Measurements from ENCODE around the gene C11orf68.

Gene C11orf68

GRCh38 chr11:65931773-65932557 is 13.1 kb upstream of the C11orf68 start:
- Mint-ChIP-seq H3K36me3 (ENCODE audit: low read depth) (peaks cover 2% of the 10 kb centered on the region), H3K4me3 (no peak overlapping the region), H3K9me3 (no peaks in the 10 kb centered on the region), H3K27me3 (ENCODE audit: low read depth) (no peaks in the 10 kb centered on the region), H3K27ac (peak overlapping the region; percentile 75), H3K4me1 (ENCODE audit: low read depth) (peaks cover 27% of the 10 kb centered on the region)
- DNase-seq (ENCODE audit: low spot score): no peak

GRCh38 chr11:65928667-65929066 is 9.8 kb upstream of the C11orf68 start:
- Mint-ChIP-seq H3K27me3 (ENCODE audit: low read depth) (no peaks in the 10 kb centered on the region), H3K36me3 (ENCODE audit: low read depth) (peaks cover 2% of the 10 kb centered on the region), H3K9me3 (no peaks in the 10 kb centered on the region), H3K4me1 (ENCODE audit: low read depth) (peaks cover 30% of the 10 kb centered on the region), H3K4me3 (peak overlapping the region; percentile 80), H3K27ac (peak overlapping the region; percentile 95)
- DNase-seq (ENCODE audit: low spot score): no peak

- Mint-ChIP-seq H3K36me3 (ENCODE audit: low read depth) (peaks cover 8% of the 10 kb centered on the region), H3K27ac (peak overlapping the region; percentile 95), H3K4me1 (ENCODE audit: low read depth) (peaks cover 30% of the 10 kb centered on the region)
Observed at GRCh38 chr11:65927904-65928397, 9.1 kb upstream of the C11orf68 start.

GRCh38 chr11:65925397-65925796 is 6.5 kb upstream of the C11orf68 start:
- peaks cover 27% of the 10 kb centered on the region for H3K4me1 Mint-ChIP-seq (ENCODE audit: low read depth)
- peaks cover 19% of the 10 kb centered on the region for H3K36me3 Mint-ChIP-seq (ENCODE audit: low read depth)
- no peak for DNase-seq (ENCODE audit: low spot score)
- H3K27ac Mint-ChIP-seq: peak overlapping the region; percentile 50
- H3K9me3 Mint-ChIP-seq: no peaks in the 10 kb centered on the region
- no peak overlapping the region for H3K4me3 Mint-ChIP-seq
- no peaks in the 10 kb centered on the region for H3K27me3 Mint-ChIP-seq (ENCODE audit: low read depth)

More at GRCh38 chr11:65927904-65928397, 9.1 kb upstream of the C11orf68 start:
- H3K4me3 Mint-ChIP-seq: peak overlapping the region; percentile 80
- DNase-seq (ENCODE audit: low spot score): peak; percentile 64
- no peaks in the 10 kb centered on the region for H3K27me3 Mint-ChIP-seq (ENCODE audit: low read depth)
- no peaks in the 10 kb centered on the region for H3K9me3 Mint-ChIP-seq

GRCh38 chr11:65922565-65922964 is 3.7 kb upstream of the C11orf68 start:
- no peak overlapping the region for H3K27ac Mint-ChIP-seq
- no peaks in the 10 kb centered on the region for H3K9me3 Mint-ChIP-seq
- no peak overlapping the region for H3K4me3 Mint-ChIP-seq
- peaks cover 11% of the 10 kb centered on the region for H3K4me1 Mint-ChIP-seq (ENCODE audit: low read depth)
- H3K36me3 Mint-ChIP-seq (ENCODE audit: low read depth): peaks cover 20% of the 10 kb centered on the region
- H3K27me3 Mint-ChIP-seq (ENCODE audit: low read depth): no peaks in the 10 kb centered on the region
- DNase-seq (ENCODE audit: low spot score): no peak

GRCh38 chr11:65921876-65922275 is 3.0 kb upstream of the C11orf68 start:
- peak overlapping the region; percentile 24 for H3K4me3 Mint-ChIP-seq

GRCh38 chr11:65921033-65921555 is 2.2 kb upstream of the C11orf68 start:
- Mint-ChIP-seq H3K27me3 (ENCODE audit: low read depth) (no peaks in the 10 kb centered on the region), H3K9me3 (no peaks in the 10 kb centered on the region), H3K4me1 (ENCODE audit: low read depth) (peaks cover 14% of the 10 kb centered on the region), H3K36me3 (ENCODE audit: low read depth) (peaks cover 28% of the 10 kb centered on the region), H3K4me3 (peak overlapping the region; percentile 91), H3K27ac (peak overlapping the region; percentile 31)
- no peak for DNase-seq (ENCODE audit: low spot score)

More at GRCh38 chr11:65921876-65922275, 3.0 kb upstream of the C11orf68 start:
- DNase-seq (ENCODE audit: low spot score): no peak
- Mint-ChIP-seq H3K4me1 (ENCODE audit: low read depth) (peaks cover 10% of the 10 kb centered on the region), H3K27me3 (ENCODE audit: low read depth) (no peaks in the 10 kb centered on the region), H3K9me3 (no peaks in the 10 kb centered on the region), H3K36me3 (ENCODE audit: low read depth) (peaks cover 25% of the 10 kb centered on the region), H3K27ac (peak overlapping the region; percentile 36)

- Mint-ChIP-seq H3K4me3 (peak overlapping the region; percentile 91), H3K27ac (peak overlapping the region; percentile 84), H3K36me3 (ENCODE audit: low read depth) (peaks cover 28% of the 10 kb centered on the region), H3K27me3 (ENCODE audit: low read depth) (no peaks in the 10 kb centered on the region), H3K4me1 (ENCODE audit: low read depth) (peaks cover 14% of the 10 kb centered on the region), H3K9me3 (no peaks in the 10 kb centered on the region)
- no peak for DNase-seq (ENCODE audit: low spot score)
Observed at GRCh38 chr11:65920372-65920802, 1.5 kb upstream of the C11orf68 start.

GRCh38 chr11:65919573-65920371 is 910 bp upstream of the C11orf68 start:
- DNase-seq (ENCODE audit: low spot score): no peak
- H3K4me3 Mint-ChIP-seq: peak overlapping the region; percentile 91
- H3K36me3 Mint-ChIP-seq (ENCODE audit: low read depth): peaks cover 28% of the 10 kb centered on the region
- no peaks in the 10 kb centered on the region for H3K9me3 Mint-ChIP-seq
- H3K4me1 Mint-ChIP-seq (ENCODE audit: low read depth): peaks cover 14% of the 10 kb centered on the region
- no peaks in the 10 kb centered on the region for H3K27me3 Mint-ChIP-seq (ENCODE audit: low read depth)
- H3K27ac Mint-ChIP-seq: peak overlapping the region; percentile 84

- H3K27ac Mint-ChIP-seq: peak within 1 kb of the TSS; percentile 87
- H3K27me3 Mint-ChIP-seq (ENCODE audit: low read depth): no peaks in the 10 kb centered on the region
- H3K4me1 Mint-ChIP-seq (ENCODE audit: low read depth): peaks cover 14% of the 10 kb centered on the region
- peaks cover 28% of the 10 kb centered on the region for H3K36me3 Mint-ChIP-seq (ENCODE audit: low read depth)
- H3K9me3 Mint-ChIP-seq: no peaks in the 10 kb centered on the region
- DNase-seq (ENCODE audit: low spot score): peak; percentile 99
- H3K4me3 Mint-ChIP-seq: peak within 1 kb of the TSS; percentile 91
Observed at GRCh38 chr11:65919141-65919572, 295 bp upstream of the C11orf68 start, which contains the start of gene DRAP1. TSS of gene DRAP1 (plus strand) at chr11:65919426. CDS start at chr11:65919502, 76 bp downstream.

GRCh38 chr11:65917434-65918210 is 1.2 kb downstream of the C11orf68 start:
- H3K4me1 Mint-ChIP-seq (ENCODE audit: low read depth): peaks cover 11% of the 10 kb centered on the region
- no peak for DNase-seq (ENCODE audit: low spot score)
- peak overlapping the region; percentile 15 for H3K27ac Mint-ChIP-seq
- H3K4me3 Mint-ChIP-seq: peak overlapping the region; percentile 87
- peaks cover 18% of the 10 kb centered on the region for H3K36me3 Mint-ChIP-seq (ENCODE audit: low read depth)
- no peaks in the 10 kb centered on the region for H3K27me3 Mint-ChIP-seq (ENCODE audit: low read depth)
- no peaks in the 10 kb centered on the region for H3K9me3 Mint-ChIP-seq

- Mint-ChIP-seq H3K4me3 (peak overlapping the region; percentile 77), H3K36me3 (ENCODE audit: low read depth) (peaks cover 13% of the 10 kb centered on the region), H3K27me3 (ENCODE audit: low read depth) (no peaks in the 10 kb centered on the region), H3K4me1 (ENCODE audit: low read depth) (peaks cover 11% of the 10 kb centered on the region), H3K9me3 (no peaks in the 10 kb centered on the region), H3K27ac (peak overlapping the region; percentile 15)
- DNase-seq (ENCODE audit: low spot score): no peak
Observed at GRCh38 chr11:65917077-65917433, 1.8 kb downstream of the C11orf68 start.

GRCh38 chr11:65916391-65916790 is 2.5 kb downstream of the C11orf68 start:
- no peak overlapping the region for H3K27ac Mint-ChIP-seq
- no peaks in the 10 kb centered on the region for H3K9me3 Mint-ChIP-seq
- no peaks in the 10 kb centered on the region for H3K27me3 Mint-ChIP-seq (ENCODE audit: low read depth)
- no peak for DNase-seq (ENCODE audit: low spot score)
- H3K4me1 Mint-ChIP-seq (ENCODE audit: low read depth): peaks cover 14% of the 10 kb centered on the region
- peak overlapping the region; percentile 77 for H3K4me3 Mint-ChIP-seq
- H3K36me3 Mint-ChIP-seq (ENCODE audit: low read depth): peaks cover 12% of the 10 kb centered on the region

Data from T-helper 2 cell treated with Interferon-gamma antibody and Interleukin-4, amounts not matched to agents 5 μg/mL and 100 μg/mL, for 36 hours (primary cell).